ENCODE data around the gene ZFAND2B.

DNA sequence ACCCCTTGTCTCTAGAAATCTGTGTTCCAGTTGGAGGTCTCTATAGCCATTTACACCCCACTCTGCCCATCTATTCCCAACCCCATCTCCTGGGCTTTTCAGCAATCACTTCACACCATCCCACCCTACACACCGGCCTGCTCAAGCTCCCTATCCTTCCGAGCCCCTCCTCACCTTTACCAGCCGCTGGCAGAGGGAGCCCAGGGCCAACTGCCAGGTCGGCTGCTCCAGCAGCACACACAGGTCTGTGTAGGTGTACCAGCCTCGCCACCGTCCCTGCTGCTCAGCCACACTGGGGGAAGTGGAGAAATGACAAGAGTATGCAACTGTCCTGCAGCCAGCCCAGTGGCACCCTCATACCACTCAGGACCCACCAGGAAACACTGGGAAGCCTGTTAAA lies 33.4 kb upstream of the ZFAND2B start:
- TF ChIP-seq JUND (IDR thresholded peaks at IDR 0.05) (no peak), POLR2AphosphoS5 (IDR thresholded peaks at IDR 0.05; ENCODE audit: low read depth, low read length) (no peak), EP300 (IDR thresholded peaks at IDR 0.05; ENCODE audit: borderline replicate concordance in 1 of 2, low read depth in 1 of 2, low read length in 1 of 2) (no peak), FOXM1 (IDR thresholded peaks at IDR 0.05; ENCODE audit: low read depth) (no peak), YY1 (IDR thresholded peaks at IDR 0.05; ENCODE audit: low read depth) (no peak)
- TF ChIP-seq, protein P1, sequence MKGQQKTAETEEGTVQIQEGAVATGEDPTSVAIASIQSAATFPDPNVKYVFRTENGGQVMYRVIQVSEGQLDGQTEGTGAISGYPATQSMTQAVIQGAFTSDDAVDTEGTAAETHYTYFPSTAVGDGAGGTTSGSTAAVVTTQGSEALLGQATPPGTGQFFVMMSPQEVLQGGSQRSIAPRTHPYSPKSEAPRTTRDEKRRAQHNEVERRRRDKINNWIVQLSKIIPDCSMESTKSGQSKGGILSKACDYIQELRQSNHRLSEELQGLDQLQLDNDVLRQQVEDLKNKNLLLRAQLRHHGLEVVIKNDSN (IDR thresholded peaks at IDR 0.05; ENCODE audit: borderline replicate concordance, low read depth): no peak
- TF ChIP-seq, protein P2, sequence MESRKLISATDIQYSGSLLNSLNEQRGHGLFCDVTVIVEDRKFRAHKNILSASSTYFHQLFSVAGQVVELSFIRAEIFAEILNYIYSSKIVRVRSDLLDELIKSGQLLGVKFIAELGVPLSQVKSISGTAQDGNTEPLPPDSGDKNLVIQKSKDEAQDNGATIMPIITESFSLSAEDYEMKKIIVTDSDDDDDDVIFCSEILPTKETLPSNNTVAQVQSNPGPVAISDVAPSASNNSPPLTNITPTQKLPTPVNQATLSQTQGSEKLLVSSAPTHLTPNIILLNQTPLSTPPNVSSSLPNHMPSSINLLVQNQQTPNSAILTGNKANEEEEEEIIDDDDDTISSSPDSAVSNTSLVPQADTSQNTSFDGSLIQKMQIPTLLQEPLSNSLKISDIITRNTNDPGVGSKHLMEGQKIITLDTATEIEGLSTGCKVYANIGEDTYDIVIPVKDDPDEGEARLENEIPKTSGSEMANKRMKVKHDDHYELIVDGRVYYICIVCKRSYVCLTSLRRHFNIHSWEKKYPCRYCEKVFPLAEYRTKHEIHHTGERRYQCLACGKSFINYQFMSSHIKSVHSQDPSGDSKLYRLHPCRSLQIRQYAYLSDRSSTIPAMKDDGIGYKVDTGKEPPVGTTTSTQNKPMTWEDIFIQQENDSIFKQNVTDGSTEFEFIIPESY (IDR thresholded peaks at IDR 0.05; ENCODE audit: borderline replicate concordance, low read depth): no peak
- TF ChIP-seq, protein P3, sequence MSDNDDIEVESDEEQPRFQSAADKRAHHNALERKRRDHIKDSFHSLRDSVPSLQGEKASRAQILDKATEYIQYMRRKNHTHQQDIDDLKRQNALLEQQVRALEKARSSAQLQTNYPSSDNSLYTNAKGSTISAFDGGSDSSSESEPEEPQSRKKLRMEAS (IDR thresholded peaks at IDR 0.05; ENCODE audit: low read depth): no peak
- TF ChIP-seq, protein P4, sequence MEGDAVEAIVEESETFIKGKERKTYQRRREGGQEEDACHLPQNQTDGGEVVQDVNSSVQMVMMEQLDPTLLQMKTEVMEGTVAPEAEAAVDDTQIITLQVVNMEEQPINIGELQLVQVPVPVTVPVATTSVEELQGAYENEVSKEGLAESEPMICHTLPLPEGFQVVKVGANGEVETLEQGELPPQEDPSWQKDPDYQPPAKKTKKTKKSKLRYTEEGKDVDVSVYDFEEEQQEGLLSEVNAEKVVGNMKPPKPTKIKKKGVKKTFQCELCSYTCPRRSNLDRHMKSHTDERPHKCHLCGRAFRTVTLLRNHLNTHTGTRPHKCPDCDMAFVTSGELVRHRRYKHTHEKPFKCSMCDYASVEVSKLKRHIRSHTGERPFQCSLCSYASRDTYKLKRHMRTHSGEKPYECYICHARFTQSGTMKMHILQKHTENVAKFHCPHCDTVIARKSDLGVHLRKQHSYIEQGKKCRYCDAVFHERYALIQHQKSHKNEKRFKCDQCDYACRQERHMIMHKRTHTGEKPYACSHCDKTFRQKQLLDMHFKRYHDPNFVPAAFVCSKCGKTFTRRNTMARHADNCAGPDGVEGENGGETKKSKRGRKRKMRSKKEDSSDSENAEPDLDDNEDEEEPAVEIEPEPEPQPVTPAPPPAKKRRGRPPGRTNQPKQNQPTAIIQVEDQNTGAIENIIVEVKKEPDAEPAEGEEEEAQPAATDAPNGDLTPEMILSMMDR (IDR thresholded peaks at IDR 0.05): no peak

Measured in SK-N-SH (cell line).